ENCODE measurements around the gene SLC9A9. TPM values are rescaled to one million over a fixed set of nuclear protein-coding genes. Genes with fewer than 3 reads are reported as not detected.

The SLC9A9 gene
- total RNA-seq, 1 donor from 2014 or later: 0.22 TPM

- peaks cover 15% of the 10 kb centered on the region for H3K4me1 Mint-ChIP-seq
These were observed 489.3 kb downstream of the SLC9A9 start for GRCh38 chr3:143358793-143359491.

GRCh38 chr3:143358155-143358792 lies 490.0 kb downstream of the SLC9A9 start:
- no peaks in the 10 kb centered on the region for H3K36me3 ChIP-seq
- peaks cover 14% of the 10 kb centered on the region for H3K4me1 Mint-ChIP-seq
- H2AFZ ChIP-seq (replicated peaks): no peak overlapping the region
- H3K4me1 ChIP-seq: peaks cover 20% of the 10 kb centered on the region
- no peak for DNase-seq (ENCODE audit: low spot score)
- no peaks in the 10 kb centered on the region for H3K79me2 ChIP-seq (ENCODE audit: low read depth)
- no peak overlapping the region for H3K27ac ChIP-seq
- no peak overlapping the region for H3K4me3 Mint-ChIP-seq
- no peaks in the 10 kb centered on the region for H3K36me3 Mint-ChIP-seq
- H3F3A ChIP-seq (ENCODE audit: low read depth): peaks cover 16% of the 10 kb centered on the region
- no peak for TF ChIP-seq EZH2 (IDR thresholded peaks at IDR 0.05)
- no peak overlapping the region for H3K4me2 ChIP-seq
- H3K27me3 Mint-ChIP-seq (ENCODE audit: insufficient read depth, low read depth): no peaks in the 10 kb centered on the region
- no peak overlapping the region for H3K9ac ChIP-seq
- H3K4me3 ChIP-seq: no peak overlapping the region
- H3K9me3 ChIP-seq (ENCODE audit: low read depth): no peaks in the 10 kb centered on the region
- no peaks in the 10 kb centered on the region for H3K27me3 ChIP-seq
- no peak overlapping the region for H3K27ac Mint-ChIP-seq
- peaks cover 8% of the 10 kb centered on the region for H3K9me3 Mint-ChIP-seq
- H4K20me1 ChIP-seq (ENCODE audit: low read depth): no peaks in the 10 kb centered on the region

More at GRCh38 chr3:143358793-143359491, 489.3 kb downstream of the SLC9A9 start:
- Histone ChIP-seq H3K4me2 (no peak overlapping the region), H2AFZ (replicated peaks) (no peak overlapping the region), H3K4me3 (no peak overlapping the region), H3F3A (ENCODE audit: low read depth) (peaks cover 21% of the 10 kb centered on the region), H3K9ac (no peak overlapping the region), H3K4me1 (peaks cover 24% of the 10 kb centered on the region), H3K27ac (no peak overlapping the region), H3K9me3 (ENCODE audit: low read depth) (no peaks in the 10 kb centered on the region), H4K20me1 (ENCODE audit: low read depth) (no peaks in the 10 kb centered on the region), H3K79me2 (ENCODE audit: low read depth) (no peaks in the 10 kb centered on the region), H3K27me3 (no peaks in the 10 kb centered on the region), H3K36me3 (no peaks in the 10 kb centered on the region)
- Mint-ChIP-seq H3K36me3 (no peaks in the 10 kb centered on the region), H3K4me3 (no peak overlapping the region), H3K27me3 (ENCODE audit: insufficient read depth, low read depth) (no peaks in the 10 kb centered on the region), H3K9me3 (peaks cover 8% of the 10 kb centered on the region), H3K27ac (no peak overlapping the region)
- TF ChIP-seq, protein P1, sequence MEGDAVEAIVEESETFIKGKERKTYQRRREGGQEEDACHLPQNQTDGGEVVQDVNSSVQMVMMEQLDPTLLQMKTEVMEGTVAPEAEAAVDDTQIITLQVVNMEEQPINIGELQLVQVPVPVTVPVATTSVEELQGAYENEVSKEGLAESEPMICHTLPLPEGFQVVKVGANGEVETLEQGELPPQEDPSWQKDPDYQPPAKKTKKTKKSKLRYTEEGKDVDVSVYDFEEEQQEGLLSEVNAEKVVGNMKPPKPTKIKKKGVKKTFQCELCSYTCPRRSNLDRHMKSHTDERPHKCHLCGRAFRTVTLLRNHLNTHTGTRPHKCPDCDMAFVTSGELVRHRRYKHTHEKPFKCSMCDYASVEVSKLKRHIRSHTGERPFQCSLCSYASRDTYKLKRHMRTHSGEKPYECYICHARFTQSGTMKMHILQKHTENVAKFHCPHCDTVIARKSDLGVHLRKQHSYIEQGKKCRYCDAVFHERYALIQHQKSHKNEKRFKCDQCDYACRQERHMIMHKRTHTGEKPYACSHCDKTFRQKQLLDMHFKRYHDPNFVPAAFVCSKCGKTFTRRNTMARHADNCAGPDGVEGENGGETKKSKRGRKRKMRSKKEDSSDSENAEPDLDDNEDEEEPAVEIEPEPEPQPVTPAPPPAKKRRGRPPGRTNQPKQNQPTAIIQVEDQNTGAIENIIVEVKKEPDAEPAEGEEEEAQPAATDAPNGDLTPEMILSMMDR (IDR thresholded peaks at IDR 0.05): no peak
- TF ChIP-seq EZH2 (IDR thresholded peaks at IDR 0.05) (no peak), EZH2phosphoT487 (IDR thresholded peaks at IDR 0.05) (no peak)
- no peak for DNase-seq (ENCODE audit: low spot score)

DNA sequence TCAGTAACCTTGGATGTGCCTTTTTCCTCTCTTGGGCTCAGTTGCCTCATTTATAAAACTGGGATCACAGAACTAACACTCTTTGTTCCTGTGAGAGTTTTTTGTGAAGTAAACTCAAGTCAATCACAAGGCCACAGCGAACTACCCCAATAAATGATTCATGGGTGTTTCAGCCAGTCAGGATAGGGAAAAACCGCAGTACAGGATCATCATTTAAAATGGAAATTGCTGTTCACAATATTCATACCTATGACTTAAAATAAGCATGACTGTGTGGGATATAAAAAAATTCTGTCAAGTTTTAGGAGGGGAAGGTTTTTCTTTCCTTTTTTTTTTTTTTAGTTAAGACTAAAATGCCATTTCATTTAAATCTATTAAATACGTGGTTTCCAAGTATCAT lies 490.6 kb downstream of the SLC9A9 start:
- Histone ChIP-seq H3F3A (ENCODE audit: low read depth) (peaks cover 10% of the 10 kb centered on the region), H3K4me3 (no peak overlapping the region), H2AFZ (replicated peaks) (no peak overlapping the region), H3K27me3 (no peaks in the 10 kb centered on the region), H3K79me2 (ENCODE audit: low read depth) (no peaks in the 10 kb centered on the region), H3K4me2 (no peak overlapping the region), H3K9me3 (ENCODE audit: low read depth) (no peaks in the 10 kb centered on the region), H3K4me1 (peaks cover 19% of the 10 kb centered on the region), H4K20me1 (ENCODE audit: low read depth) (no peaks in the 10 kb centered on the region), H3K27ac (no peak overlapping the region), H3K9ac (no peak overlapping the region), H3K36me3 (no peaks in the 10 kb centered on the region)
- H3K27ac Mint-ChIP-seq: no peak overlapping the region
- H3K4me3 Mint-ChIP-seq: no peak overlapping the region
- peaks cover 8% of the 10 kb centered on the region for H3K9me3 Mint-ChIP-seq
- H3K4me1 Mint-ChIP-seq: peaks cover 14% of the 10 kb centered on the region
- no peak for TF ChIP-seq EZH2 (IDR thresholded peaks at IDR 0.05)
- TF ChIP-seq, protein P1 (IDR thresholded peaks at IDR 0.05): no peak
- no peak for TF ChIP-seq EZH2phosphoT487 (IDR thresholded peaks at IDR 0.05)
- DNase-seq (ENCODE audit: low spot score): no peak
- H3K36me3 Mint-ChIP-seq: no peaks in the 10 kb centered on the region
- no peaks in the 10 kb centered on the region for H3K27me3 Mint-ChIP-seq (ENCODE audit: insufficient read depth, low read depth)

GRCh38 chr3:143356839-143357238 lies 491.4 kb downstream of the SLC9A9 start:
- Histone ChIP-seq H3K36me3 (no peaks in the 10 kb centered on the region), H2AFZ (replicated peaks) (no peak overlapping the region), H3K27ac (no peak overlapping the region), H4K20me1 (ENCODE audit: low read depth) (no peaks in the 10 kb centered on the region), H3F3A (ENCODE audit: low read depth) (peaks cover 2% of the 10 kb centered on the region), H3K4me3 (no peak overlapping the region), H3K9me3 (ENCODE audit: low read depth) (no peaks in the 10 kb centered on the region), H3K9ac (no peak overlapping the region), H3K4me2 (no peak overlapping the region), H3K4me1 (peaks cover 15% of the 10 kb centered on the region), H3K27me3 (no peaks in the 10 kb centered on the region), H3K79me2 (ENCODE audit: low read depth) (no peaks in the 10 kb centered on the region)
- Mint-ChIP-seq H3K27ac (no peak overlapping the region), H3K36me3 (no peaks in the 10 kb centered on the region), H3K9me3 (peaks cover 8% of the 10 kb centered on the region), H3K4me1 (peaks cover 16% of the 10 kb centered on the region), H3K27me3 (ENCODE audit: insufficient read depth, low read depth) (no peaks in the 10 kb centered on the region), H3K4me3 (no peak overlapping the region)
- no peak for DNase-seq (ENCODE audit: low spot score)
- TF ChIP-seq, protein P1 (IDR thresholded peaks at IDR 0.05): no peak
- TF ChIP-seq EZH2 (IDR thresholded peaks at IDR 0.05): no peak
- no peak for TF ChIP-seq EZH2phosphoT487 (IDR thresholded peaks at IDR 0.05)

Data from neural progenitor cell (in vitro differentiated cells).